SK-N-SH treated with all-trans-retinoic acid at 6 μM for 48 hours (cell line): Measurements from ENCODE around the gene NUP37.
"Not testable (repeated sequence)": the region's sequence is repeated elsewhere in the genome, so short reads cannot be mapped to it uniquely, and the experiment has no call there.

Experiments
- GLIS3 ChIP-seq: fragments of 250-450 bp; sonication (Bioruptor Pico); IDR thresholded peaks from 2 replicates; pipeline ENCODE4 v1.5.0; 2020; ENCODE audit warnings: mild to moderate bottlenecking, moderate library complexity
- ISL1 ChIP-seq: fragments of 250-450 bp; sonication (Bioruptor Pico); IDR thresholded peaks from 2 replicates; pipeline ENCODE4 v2.1.2; 2022; ENCODE audit warnings: mild to moderate bottlenecking, moderate library complexity
- PPARA ChIP-seq: fragments of 250-450 bp; sonication (Bioruptor Pico); IDR thresholded peaks from 2 replicates; pipeline ENCODE4 v1.5.0; 2020; ENCODE audit warnings: mild to moderate bottlenecking, borderline replicate concordance
- RARB ChIP-seq: fragments of 250-450 bp; sonication (Bioruptor Pico); IDR thresholded peaks from 2 replicates; pipeline ENCODE4 v1.8.0; 2021; ENCODE audit warnings: mild to moderate bottlenecking, moderate library complexity
- ZNF70 ChIP-seq: fragments of 450-650 bp; formaldehyde crosslinking; IDR thresholded peaks from 2 replicates; pipeline ENCODE4 v1.5.0; 2020; ENCODE audit warnings: mild to moderate bottlenecking, moderate library complexity

GRCh38 chr12:102131442-102131841, 11.5 kb upstream of the NUP37 start:
- not testable (repeated sequence) for TF ChIP-seq RARB (CRISPR knock-in tag); GLIS3 (CRISPR knock-in tag); ZNF70 (CRISPR knock-in tag); ISL1; PPARA
